ENCODE data around the gene IFNA1.
"Not testable (repeated sequence)": the region's sequence is repeated elsewhere in the genome, so short reads cannot be mapped to it uniquely, and the experiment has no call there.

Gene IFNA1

DNA sequence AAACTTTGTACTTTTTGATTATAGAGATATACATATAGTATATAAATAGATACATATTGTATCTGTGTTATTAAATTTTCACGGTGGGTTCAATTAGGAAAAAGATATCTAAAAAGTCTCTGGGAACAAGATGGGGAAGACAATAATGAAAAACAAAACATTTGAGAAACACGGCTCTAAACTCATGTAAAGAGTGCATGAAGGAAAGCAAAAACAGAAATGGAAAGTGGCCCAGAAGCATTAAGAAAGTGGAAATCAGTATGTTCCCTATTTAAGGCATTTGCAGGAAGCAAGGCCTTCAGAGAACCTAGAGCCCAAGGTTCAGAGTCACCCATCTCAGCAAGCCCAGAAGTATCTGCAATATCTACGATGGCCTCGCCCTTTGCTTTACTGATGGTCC lies at the start of gene IFNA1:
TSS of gene IFNA1 (plus strand) at position 301 of the 400 bp plus-strand sequence. CDS start at position 370, 69 bp downstream.
- DNase-seq, result no peak

DNA sequence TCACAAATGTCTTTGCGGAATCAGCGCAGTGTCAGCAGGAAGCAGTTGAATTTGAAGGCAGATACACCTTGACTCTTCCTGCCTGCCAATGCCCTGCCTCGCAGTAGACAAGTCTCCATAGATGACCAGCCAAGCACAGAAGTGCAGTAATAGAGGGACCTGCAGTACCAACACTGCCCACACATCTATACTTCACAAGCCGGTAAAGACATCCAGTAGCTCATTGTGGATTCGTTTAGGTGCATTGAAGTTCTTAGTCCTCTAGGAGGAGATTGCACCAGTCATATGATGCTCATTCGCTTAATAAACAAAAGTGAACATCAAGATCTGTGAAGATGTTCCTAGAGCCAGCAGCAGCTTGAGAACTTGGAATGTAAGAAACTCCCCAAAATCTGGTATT lies 48.0 kb upstream of the IFNA1 start:
- DNase-seq, result no peak

- DNase-seq, result no peak
These were observed 44.2 kb upstream of the IFNA1 start for GRCh38 chr9:21395778-21396717.

DNA sequence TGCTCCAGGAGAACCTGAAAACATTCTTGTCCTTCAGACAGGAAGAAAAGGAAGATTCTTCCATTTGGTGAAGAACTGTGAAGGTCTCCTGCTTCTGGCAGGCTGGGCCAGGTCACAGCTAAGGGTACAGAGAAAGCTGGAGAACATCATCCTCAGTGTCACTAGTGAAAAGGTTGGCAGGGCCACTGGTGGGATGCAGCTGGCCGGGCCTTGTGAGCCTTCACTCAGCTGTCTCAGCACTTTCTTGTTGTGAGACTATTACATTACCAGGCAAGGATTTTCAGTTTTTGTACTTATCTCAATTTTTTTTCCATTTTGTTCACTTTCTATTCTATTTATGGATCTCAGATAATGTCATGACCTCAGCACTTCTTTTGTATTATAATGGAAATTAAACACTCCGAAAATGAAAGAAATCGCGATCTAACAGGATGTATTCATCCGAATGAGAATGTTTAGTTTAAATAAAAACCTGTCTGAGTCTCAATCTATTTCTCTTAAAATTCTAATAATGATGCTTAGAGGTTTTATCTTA lies 41.2 kb upstream of the IFNA1 start:
- no peak for DNase-seq

DNA sequence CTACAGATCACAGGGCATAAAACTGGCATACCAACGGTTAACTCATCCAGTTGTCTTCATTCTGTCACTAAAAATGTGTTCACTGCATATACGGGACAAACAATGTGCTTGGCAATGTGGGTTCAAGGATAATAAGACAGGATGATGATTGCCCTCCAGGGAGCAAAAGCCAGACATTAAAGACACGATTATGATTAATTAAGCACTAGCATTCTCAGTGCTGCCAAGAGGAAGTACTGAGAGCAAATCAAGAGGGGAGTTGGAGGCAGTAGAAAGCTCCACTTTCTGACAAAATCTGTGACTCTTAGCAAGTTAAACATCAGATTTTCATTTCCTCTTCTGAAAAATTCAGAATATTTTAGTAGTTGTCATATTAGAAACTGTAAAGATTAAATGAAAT lies 40.3 kb upstream of the IFNA1 start:
- DNase-seq, result no peak

DNA sequence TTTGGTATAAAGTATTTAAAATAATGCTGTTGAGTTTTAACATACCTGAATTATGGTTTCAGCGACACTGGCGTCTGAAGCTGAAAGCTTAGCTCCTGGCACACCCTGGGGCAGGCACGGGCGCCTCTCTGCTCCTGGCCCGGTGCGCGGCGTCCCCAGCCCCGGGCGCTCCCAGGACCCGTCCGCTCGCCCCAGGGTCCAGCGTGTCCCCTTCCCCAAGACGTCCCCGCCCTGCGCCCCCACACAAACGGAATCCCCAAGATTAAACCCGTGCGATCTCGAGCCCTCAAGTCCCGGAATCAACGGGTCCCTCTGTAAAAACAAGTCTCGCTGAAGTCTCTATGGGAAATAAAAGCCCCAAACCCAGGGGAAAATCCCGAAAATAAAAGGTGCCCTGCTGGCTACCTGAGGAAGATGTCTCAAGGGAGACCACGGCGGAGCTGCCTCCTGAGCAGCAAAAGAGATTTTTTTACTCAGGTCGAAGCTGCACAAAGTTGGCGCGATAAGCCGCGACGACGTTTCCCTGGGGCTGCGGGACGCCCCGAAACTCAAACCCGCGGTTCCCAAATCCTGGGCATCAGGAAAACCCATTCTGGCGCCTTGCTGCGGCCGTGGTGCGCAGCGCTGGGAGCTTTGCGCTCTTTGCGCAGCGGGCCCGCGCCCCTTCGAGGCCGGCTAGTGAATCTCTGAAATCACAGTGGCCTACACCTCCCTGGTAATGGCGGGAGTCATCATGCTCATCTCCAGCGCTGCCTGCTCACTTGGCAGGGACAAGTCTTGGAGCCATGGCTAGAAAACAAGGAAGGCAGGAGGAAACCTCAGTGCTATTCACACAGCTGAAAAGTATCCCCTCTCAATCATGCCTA lies 37.6 kb upstream of the IFNA1 start:
- no peak for DNase-seq

DNA sequence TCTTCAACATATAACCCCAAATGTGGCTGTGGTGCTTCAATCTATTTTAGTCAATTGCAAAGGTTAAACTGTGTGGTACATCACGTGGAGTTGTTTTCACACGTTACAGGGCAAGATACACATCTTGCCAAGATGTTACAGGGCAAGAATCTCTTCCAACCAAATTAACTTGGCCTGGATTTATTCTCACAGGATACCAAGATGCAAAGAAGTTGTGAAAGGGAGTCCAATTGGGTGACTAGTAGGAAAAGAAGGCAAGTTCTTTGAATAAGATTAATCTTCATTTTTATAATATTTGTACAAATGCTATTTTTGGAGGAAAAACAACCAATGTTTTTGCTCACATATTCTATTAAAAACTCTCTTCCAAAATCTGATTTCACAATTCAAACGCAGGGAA lies 36.1 kb upstream of the IFNA1 start:
- DNase-seq, result no peak

- no peak for DNase-seq
These were observed 31.4 kb upstream of the IFNA1 start, which contains the start of gene IFNA8 for GRCh38 chr9:21408817-21409216. IFNA8 (plus strand) TSS chr9:21409117; CDS start chr9:21409177, 60 bp downstream.

GRCh38 chr9:21412107-21412506 lies 28.1 kb upstream of the IFNA1 start:
- DNase-seq, result no peak

GRCh38 chr9:21413151-21413550 lies 27.1 kb upstream of the IFNA1 start:
- DNase-seq, result no peak

DNA sequence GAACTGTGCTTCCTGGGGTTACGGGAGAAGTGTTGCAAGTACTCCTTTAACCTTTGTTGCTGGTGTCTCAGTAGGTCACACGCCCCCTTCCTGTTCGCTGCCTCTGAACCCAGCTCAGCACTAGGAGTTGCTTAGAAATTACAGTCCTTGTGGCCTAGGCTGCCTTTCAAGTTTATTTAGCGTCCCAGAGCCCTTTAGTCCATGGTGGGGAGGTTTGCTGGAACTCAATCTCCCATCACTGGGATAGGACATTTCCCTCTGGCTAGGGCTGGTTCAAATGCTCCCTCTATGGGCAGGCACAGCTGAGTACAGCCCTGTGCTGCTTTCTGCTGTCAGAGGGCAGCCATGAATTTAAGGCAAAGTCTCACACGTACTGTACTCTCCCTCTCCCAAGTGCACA lies 26.6 kb upstream of the IFNA1 start:
- no peak for DNase-seq

GRCh38 chr9:21414220-21414940 lies 25.9 kb upstream of the IFNA1 start:
- no peak for DNase-seq

DNA sequence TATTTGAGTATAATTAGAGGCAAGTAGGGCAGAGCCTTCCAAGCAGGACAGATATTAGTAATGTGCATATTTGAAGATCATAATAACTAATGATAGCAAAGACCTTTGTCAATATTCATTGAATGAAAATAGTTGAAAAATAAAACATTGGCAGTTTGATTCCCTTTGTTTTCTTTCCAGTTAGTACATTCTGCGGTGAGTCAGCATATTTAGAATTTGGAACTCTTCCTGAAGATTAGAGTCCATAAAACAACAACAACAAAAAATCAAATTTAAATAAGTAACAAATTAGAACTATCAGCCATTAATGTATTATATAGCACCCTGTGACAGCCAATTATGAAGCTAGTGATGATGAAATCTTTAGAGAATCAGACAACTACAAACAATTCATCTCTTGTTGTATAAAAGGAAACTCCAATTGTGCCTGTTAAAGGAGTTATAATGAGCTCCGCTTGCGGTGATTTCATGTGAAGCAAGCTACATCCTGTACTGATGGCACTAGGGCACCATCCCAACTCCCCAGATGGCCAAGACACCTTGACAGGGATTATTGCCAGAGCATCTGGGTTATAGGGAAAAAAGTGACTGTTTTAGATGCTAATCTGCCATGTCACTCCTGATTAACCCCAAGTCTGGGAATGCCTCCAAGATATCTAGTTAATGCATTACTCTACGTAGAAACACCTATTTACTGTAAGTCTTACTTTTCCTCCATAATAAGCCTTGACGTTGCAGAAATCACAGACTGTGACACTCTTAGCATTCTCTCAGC lies 24.6 kb upstream of the IFNA1 start:
- DNase-seq, result no peak

GRCh38 chr9:21428235-21428634 lies 12.0 kb upstream of the IFNA1 start:
- no peak for DNase-seq

GRCh38 chr9:21429191-21429590 lies 11.0 kb upstream of the IFNA1 start:
- no peak for DNase-seq

- DNase-seq, result no peak
These were observed 7.4 kb upstream of the IFNA1 start for GRCh38 chr9:21432672-21433425.

DNA sequence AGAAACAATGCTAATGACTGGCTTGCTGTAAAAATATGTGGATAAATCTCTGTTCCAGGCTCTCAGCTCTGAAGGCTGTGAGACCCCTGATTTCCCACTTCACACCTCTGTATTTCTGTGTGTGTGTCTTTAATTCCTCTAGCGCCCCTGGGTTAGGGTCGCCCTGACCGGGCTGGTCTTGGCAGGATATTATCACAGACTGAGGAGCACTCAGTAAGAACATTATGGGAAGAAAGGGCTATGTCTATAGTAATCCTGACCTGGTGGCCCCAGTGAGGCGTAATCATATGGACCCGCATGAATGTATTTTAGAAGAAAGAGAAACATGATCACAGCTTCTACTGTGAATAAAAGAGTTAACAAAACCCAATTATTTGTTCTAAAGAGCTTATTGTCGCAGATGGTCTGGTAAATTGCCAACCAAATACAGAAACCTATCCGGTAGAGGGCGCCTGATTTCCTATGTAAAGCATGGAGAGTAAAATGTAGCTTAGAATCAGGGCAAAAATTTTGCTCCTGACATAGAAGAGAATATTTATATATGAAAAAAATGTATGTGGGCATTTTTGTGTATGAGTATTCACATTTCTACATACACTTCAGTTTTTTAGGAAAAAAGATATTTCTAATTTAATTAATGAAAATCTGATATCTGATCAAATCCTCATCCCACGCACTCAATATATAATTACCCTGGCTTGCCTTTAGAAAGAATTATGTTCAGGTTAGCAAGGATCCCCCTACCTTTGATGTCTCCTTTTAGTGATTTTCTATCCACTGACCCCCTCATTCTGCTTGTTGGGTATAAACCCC lies 5.8 kb upstream of the IFNA1 start:
- DNase-seq, result peak; percentile 6

GRCh38 chr9:21435015-21435383 lies 5.2 kb upstream of the IFNA1 start:
- DNase-seq, result not testable (repeated sequence)

DNA sequence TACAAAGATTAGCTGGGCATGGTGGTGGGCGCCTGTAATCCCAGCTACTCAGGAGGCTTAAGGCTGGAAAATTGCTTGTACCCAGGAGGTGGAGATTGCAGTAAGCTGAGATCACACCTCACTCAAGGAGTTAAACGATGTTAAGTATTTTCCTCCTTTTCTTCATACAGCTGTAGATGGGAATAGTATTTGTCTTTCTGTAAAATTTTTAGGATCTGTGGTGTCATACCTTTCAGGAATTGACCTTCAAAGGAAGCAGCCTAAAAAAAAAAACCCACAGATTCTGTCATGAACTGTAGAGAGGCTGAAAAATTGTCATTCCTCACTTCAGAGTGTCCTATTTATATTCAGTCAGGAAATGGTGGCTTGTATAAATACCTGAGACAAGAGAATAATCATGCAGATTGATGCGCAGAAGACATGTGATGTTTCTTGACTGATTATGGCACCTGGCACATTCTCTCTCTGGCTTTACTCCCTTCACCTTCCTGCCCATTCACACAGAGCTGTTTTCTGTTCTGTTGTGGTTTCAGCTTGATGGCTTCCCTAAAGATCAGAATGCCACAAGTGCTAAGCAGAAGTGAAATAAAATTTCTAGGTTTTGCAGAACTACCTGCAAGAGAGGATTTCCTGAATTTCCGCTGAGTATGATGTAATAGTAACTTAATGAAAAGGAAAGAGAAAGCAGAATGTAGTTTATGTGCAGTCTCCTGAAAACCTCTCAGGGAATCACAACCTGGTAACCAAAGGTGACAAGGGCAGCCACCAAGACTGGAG lies 3.8 kb downstream of the IFNA1 start:
- no peak for DNase-seq
